ENCODE data around the gene ATP2B2. TPM values are rescaled to one million over a fixed set of nuclear protein-coding genes. Genes with fewer than 3 reads are reported as not detected.

Gene ATP2B2
- total and polyA plus RNA-seq, 10 of the 15 experiments (the other 5 are each of a cell fraction or from before 2014, with no cell fraction given), result 0.04 TPM; not detected in 9

GRCh38 chr3:10419637-10420232, 85.7 kb downstream of the ATP2B2 start:
- Histone ChIP-seq H3K4me3 (no peak overlapping the region), H3K27me3 (replicated peaks in 1 of 2; ENCODE audit: control insufficient read depth in 2 of 2, insufficient read depth in 2 of 2, low read length in 1 of 2) (peaks cover 0 to 2% of the 10 kb centered on the region in 2 experiments; a peak in 3 of 4 replicates), H3K79me2 (ENCODE audit: control insufficient read depth, insufficient read depth, low read length) (no peaks in the 10 kb centered on the region), H3K27ac (ENCODE audit: control insufficient read depth, insufficient read depth) (no peak overlapping the region), H3K4me2 (ENCODE audit: control insufficient read depth, insufficient read depth) (no peak overlapping the region), H3K36me3 (ENCODE audit: control insufficient read depth in 2 of 2, insufficient read depth in 2 of 2, low read length in 1 of 2) (no peaks in the 10 kb centered on the region), H3K4me1 (ENCODE audit: control insufficient read depth, insufficient read depth, low read length) (no peaks in the 10 kb centered on the region; the same call in 1 of the 2 replicates), H3K9ac (ENCODE audit: control insufficient read depth, insufficient read depth, low read length) (no peak overlapping the region), H4K20me1 (ENCODE audit: control insufficient read depth, insufficient read depth) (no peaks in the 10 kb centered on the region), H3K9me3 (replicated peaks; ENCODE audit: control insufficient read depth, insufficient read depth, low read length) (no peaks in the 10 kb centered on the region), H2AFZ (ENCODE audit: control insufficient read depth, low read depth, low read length) (no peak overlapping the region)
- no TSS peak for BruUV-seq (replicated peaks)
- no peak for TF ChIP-seq E2F8 (IDR thresholded peaks at IDR 0.05; ENCODE audit: low read depth, partially characterized antibody)
- TF ChIP-seq PAX8 (IDR thresholded peaks at IDR 0.05), result no peak
- no peak for TF ChIP-seq NFIC (IDR thresholded peaks at IDR 0.05; ENCODE audit: low read depth, low read length)
- no peak for TF ChIP-seq CHD4 (IDR thresholded peaks at IDR 0.05)
- no peak for TF ChIP-seq ESRRA (IDR thresholded peaks at IDR 0.05; ENCODE audit: low read length)
- TF ChIP-seq LARP7 (IDR thresholded peaks at IDR 0.05), result no peak
- TF ChIP-seq SMAD5 (IDR thresholded peaks at IDR 0.05; ENCODE audit: low read depth), result no peak
- TF ChIP-seq IRF3 (IDR thresholded peaks at IDR 0.05), result no peak
- TF ChIP-seq JUND (IDR thresholded peaks at IDR 0.05; ENCODE audit: low read depth, low read length), result no peak
- TF ChIP-seq TCF3 (IDR thresholded peaks at IDR 0.05; ENCODE audit: borderline replicate concordance, insufficient read depth, low read depth, low read length), result no peak
- TF ChIP-seq, protein P1, sequence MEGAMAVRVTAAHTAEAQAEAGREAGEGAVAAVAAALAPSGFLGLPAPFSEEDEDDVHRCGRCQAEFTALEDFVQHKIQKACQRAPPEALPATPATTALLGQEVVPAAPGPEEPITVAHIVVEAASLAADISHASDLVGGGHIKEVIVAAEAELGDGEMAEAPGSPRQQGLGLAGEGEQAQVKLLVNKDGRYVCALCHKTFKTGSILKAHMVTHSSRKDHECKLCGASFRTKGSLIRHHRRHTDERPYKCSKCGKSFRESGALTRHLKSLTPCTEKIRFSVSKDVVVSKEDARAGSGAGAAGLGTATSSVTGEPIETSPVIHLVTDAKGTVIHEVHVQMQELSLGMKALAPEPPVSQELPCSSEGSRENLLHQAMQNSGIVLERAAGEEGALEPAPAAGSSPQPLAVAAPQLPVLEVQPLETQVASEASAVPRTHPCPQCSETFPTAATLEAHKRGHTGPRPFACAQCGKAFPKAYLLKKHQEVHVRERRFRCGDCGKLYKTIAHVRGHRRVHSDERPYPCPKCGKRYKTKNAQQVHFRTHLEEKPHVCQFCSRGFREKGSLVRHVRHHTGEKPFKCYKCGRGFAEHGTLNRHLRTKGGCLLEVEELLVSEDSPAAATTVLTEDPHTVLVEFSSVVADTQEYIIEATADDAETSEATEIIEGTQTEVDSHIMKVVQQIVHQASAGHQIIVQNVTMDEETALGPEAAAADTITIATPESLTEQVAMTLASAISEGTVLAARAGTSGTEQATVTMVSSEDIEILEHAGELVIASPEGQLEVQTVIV (IDR thresholded peaks at IDR 0.05; ENCODE audit: borderline replicate concordance, partially characterized antibody), result no peak
- 12% methylated on average over 11 of the region's 11 CpGs for WGBS (ENCODE audit: insufficient coverage, insufficient replicate concordance, low lambda C conversion rate, missing lambda C conversion rate)
- in situ Hi-C loops (cut with MboI), result no loop called here
- DNase-seq (ENCODE audit: low read depth, low spot score) (no peak), FAIRE-seq (no peak), ATAC-seq (peak; percentile 46)
- intact Hi-C loops (cut with micrococcal nuclease; ENCODE audit: unreplicated experiment), result no loop called here
- POLR2A ChIA-PET, result no interaction called here
- SMC1A ChIA-PET (ENCODE audit: uncharacterized antibody, unreplicated experiment), result no interaction called here
- RAD21 ChIA-PET (ENCODE audit: unreplicated experiment), result no interaction called here
- CTCF ChIA-PET, result no interaction called here
